Astrocyte of the spinal cord (primary cell): ENCODE measurements around the gene GSG1L.

ENCODE experiments used
- DNase-seq: peaks from one replicate; pipeline ENCODE4 v3.0.0; 2011; ENCODE audit warnings: low read depth, low spot score
- H3K4me3 ChIP-seq: 2 replicates; pipeline ENCODE4 v1.5.1; 2011; ENCODE audit warnings: low read depth, mild to moderate bottlenecking, low read length, moderate library complexity
- in situ Hi-C: cut with HindIII; loops from 2 replicates; pipeline ENCODE4 v1.10.0; 2017; ENCODE audit warnings: low sequenced_read_pairs
- TF ChIP-seq, protein P1 (sequence below): IDR thresholded peaks from 2 replicates; pipeline ENCODE4 v1.5.1; 2012; ENCODE audit warnings: low read depth, mild to moderate bottlenecking, low read length, inconsistent platforms

GSG1L gene

DNA sequence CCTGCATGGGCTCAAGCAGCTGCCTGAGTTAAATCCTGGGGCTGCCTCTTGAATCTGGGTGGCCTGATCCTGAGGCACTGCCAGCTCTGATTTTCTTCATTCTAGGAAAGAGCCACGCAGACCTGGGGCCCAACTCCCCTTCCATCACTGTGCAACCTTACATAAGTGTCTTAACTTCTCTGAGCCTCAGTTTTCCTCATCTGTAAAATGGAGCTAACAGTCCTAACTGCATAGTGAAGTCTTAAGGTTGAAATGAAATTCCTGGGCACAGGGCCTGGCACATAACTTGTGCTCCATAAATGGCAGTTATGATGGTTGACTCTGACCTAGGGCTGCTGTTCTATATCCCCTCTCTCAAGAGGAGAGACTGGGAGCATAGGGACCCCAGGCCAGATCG lies 236.6 kb downstream of the GSG1L start:
- in situ Hi-C loops = no loop called here
- H3K4me3 ChIP-seq = no peak overlapping the region
- TF ChIP-seq, protein P1, sequence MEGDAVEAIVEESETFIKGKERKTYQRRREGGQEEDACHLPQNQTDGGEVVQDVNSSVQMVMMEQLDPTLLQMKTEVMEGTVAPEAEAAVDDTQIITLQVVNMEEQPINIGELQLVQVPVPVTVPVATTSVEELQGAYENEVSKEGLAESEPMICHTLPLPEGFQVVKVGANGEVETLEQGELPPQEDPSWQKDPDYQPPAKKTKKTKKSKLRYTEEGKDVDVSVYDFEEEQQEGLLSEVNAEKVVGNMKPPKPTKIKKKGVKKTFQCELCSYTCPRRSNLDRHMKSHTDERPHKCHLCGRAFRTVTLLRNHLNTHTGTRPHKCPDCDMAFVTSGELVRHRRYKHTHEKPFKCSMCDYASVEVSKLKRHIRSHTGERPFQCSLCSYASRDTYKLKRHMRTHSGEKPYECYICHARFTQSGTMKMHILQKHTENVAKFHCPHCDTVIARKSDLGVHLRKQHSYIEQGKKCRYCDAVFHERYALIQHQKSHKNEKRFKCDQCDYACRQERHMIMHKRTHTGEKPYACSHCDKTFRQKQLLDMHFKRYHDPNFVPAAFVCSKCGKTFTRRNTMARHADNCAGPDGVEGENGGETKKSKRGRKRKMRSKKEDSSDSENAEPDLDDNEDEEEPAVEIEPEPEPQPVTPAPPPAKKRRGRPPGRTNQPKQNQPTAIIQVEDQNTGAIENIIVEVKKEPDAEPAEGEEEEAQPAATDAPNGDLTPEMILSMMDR = no peak
- DNase-seq = no peak

DNA sequence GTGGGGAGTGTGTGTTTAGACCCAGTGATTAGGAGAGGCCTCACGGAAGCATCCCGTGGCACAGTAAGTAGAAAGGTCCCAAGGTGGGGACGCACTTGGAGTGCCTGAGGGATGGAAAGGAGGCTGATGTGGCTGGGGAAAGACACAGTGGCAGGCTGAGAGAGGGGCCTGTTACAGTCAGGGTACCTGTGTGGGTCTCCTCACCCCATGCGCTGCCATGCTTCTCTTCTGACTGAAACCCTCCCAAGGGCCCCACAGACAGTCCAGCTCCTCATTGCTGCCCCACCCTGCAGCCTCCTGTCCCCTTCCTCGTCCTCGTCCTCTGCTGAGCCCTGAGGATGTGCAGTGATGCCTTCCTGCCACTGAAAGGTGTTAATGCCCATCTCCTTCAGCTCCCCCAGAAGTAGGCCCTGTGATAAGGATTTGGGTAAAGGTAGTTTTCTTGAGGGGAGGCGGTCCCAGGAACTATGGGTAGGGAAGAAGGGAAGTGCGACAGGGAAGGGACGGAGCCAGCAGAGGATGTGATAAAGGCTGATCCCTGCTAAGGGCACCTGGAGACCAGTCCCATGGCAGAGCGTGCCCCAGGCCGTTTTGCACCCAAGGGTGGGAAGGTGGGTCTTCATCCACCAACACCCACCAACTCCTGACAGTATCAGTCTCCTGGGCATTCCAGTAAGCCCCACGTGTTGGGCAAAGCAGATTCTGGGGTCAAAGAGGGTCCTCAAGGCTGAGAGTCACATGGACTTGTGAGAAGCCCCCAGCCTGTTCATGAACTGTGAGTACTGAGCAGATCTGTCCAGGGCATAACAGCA lies 237.2 kb downstream of the GSG1L start:
- no peak overlapping the region for H3K4me3 ChIP-seq
- TF ChIP-seq, protein P1 = no peak
- no peak for DNase-seq
- in situ Hi-C loops = no loop called here

DNA sequence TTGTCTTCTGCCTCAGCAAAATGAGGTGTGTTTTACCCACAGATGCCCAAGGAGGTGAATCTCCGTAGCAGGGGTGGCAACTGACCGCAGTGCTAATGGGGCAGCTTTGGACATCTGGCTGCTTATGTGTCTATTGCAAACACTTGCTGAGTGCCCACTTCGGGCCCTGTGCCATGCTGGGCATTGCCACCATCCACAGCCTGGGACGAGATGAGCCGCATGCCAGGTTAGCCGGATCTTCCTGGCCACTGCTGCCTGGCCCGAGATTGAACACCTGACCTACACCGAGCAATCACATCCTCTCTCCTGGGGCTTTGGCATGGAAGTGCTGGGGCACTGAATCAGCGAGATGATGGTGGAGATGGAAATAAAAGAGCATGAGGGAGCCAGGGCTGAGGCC lies 238.7 kb downstream of the GSG1L start:
- TF ChIP-seq, protein P1 = no peak
- no peak for DNase-seq
- H3K4me3 ChIP-seq = no peak overlapping the region
- in situ Hi-C loops = no loop called here

DNA sequence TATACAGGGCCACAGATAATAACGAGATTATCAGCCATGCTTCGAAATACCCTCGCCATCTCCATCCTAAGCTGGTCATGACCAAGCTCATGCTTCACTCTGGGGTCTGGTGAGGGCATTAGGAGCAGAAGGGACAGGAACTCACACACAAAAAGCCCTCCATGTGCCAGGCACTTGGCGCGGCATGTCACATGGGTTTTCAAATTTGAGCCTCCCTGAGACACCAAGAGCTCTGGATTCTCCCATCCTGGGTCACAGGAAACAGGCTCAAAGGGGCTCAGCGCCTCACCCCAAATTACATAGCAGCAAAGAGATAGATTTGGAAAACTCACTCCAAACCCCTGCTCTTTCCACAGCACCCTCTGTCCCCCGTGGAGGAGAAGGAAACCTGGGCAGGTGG lies 239.5 kb downstream of the GSG1L start:
- no peak overlapping the region for H3K4me3 ChIP-seq
- TF ChIP-seq, protein P1 = no peak
- DNase-seq = no peak
- in situ Hi-C loops = no loop called here

DNA sequence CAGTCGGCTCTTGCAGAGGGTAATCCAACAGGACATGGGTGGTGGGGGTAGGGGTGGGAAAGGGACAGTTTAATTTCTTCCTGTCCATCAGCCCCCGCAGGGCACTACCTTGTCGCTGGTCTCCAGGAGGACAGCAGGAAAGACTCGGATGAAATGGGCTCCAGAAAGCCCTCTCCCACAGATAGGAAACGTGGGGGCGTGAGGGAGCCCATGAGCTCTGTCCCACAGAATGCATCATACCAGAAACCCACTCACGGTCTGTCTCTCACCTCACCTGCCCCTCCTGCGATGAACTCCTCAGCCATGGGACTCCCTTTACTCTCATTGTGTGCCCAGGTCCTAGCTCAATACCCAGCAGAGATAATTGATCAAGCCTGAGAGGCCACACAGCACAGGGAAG lies 240.1 kb downstream of the GSG1L start:
- no peak overlapping the region for H3K4me3 ChIP-seq
- in situ Hi-C loops = no loop called here
- TF ChIP-seq, protein P1 = no peak
- no peak for DNase-seq

DNA sequence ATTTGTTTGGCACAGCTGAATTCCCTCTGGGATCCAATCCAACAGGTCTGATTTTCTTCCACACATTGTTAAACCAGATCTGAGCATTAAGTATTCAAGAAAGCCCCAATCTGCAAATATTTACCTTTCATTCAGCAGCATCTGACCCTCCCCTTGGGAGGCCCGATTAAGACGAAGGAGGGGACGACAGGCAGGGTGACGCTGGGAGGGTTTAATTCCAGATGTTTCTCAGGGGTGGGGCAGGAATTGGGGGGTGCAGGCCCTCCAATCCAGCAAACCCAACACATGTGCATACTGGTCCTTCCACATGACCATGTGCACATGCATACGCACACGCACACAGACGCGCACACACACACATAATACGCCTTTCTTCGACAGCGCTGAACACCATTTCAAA lies 240.5 kb downstream of the GSG1L start:
- in situ Hi-C loops = no loop called here
- TF ChIP-seq, protein P1 = no peak
- DNase-seq = no peak
- H3K4me3 ChIP-seq = no peak overlapping the region
